Measurements from ENCODE around the gene KCNK10.

- no peak for TF ChIP-seq POLR2AphosphoS5 (IDR thresholded peaks at IDR 0.05; ENCODE audit: low read depth, low read length)
- TF ChIP-seq POLR2A (IDR thresholded peaks at IDR 0.05; ENCODE audit: low read depth, low read length): no peak
- TF ChIP-seq SPI1 (IDR thresholded peaks at IDR 0.05; ENCODE audit: low read depth, low read length): no peak
- TF ChIP-seq TAF1 (IDR thresholded peaks at IDR 0.05; ENCODE audit: low read depth, low read length): no peak
- TF ChIP-seq PAX5 (IDR thresholded peaks at IDR 0.05; ENCODE audit: insufficient read depth, low read length, severe bottlenecking): no peak
- no peak for TF ChIP-seq POU2F2 (IDR thresholded peaks at IDR 0.05; ENCODE audit: low read depth, low read length)
Observed at GRCh38 chr14:88154321-88154720, 168.7 kb downstream of the KCNK10 start.

Data from GM12891 (cell line).